ENCODE data around the gene MYO16.

MYO16 gene

DNA sequence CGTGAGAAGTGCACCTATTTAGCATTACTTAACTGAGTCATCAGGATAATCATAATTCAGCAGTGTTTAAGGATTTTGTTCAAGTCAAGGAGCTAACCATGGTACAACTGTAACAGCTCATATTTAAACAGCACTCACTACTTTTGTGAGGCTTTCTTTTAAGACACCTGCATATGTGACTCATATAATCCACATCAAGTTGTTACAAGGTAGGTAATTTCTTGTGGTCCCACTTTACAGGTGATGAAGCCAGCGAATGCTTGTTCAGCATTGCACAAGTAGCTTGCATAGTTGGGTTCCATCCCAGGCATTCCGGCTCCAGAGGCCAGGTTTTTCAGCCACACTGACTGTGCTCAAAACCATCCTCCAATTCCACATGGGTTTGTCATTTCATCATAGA is 569.2 kb downstream of the MYO16 start:
- TF ChIP-seq, protein P1, sequence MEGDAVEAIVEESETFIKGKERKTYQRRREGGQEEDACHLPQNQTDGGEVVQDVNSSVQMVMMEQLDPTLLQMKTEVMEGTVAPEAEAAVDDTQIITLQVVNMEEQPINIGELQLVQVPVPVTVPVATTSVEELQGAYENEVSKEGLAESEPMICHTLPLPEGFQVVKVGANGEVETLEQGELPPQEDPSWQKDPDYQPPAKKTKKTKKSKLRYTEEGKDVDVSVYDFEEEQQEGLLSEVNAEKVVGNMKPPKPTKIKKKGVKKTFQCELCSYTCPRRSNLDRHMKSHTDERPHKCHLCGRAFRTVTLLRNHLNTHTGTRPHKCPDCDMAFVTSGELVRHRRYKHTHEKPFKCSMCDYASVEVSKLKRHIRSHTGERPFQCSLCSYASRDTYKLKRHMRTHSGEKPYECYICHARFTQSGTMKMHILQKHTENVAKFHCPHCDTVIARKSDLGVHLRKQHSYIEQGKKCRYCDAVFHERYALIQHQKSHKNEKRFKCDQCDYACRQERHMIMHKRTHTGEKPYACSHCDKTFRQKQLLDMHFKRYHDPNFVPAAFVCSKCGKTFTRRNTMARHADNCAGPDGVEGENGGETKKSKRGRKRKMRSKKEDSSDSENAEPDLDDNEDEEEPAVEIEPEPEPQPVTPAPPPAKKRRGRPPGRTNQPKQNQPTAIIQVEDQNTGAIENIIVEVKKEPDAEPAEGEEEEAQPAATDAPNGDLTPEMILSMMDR (conservative IDR thresholded peaks at IDR 0.05; ENCODE audit: low read depth, low read length), result no peak
- no peak for DNase-seq (ENCODE audit: low read depth)
- H3K4me3 ChIP-seq (ENCODE audit: low read length), result no peak overlapping the region

DNA sequence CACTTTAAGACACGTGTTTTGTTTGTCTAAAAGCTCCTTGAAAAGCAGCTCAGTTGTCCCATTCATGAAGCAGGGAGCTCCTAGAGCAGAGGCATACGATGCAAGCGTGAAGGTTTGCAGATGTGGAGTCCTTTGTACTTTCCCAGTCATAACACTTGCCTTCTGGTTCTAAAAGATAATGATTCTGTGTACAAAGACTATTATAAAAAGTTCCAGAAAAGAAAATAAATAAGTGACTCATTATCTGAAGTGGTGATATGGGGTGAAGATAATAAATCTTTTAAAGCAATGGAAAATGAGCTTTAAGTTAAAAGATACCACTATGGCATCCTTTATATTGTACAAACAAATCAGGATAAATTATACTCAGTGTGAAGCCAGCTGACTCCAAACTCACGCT is 569.9 kb downstream of the MYO16 start:
- TF ChIP-seq, protein P1 (conservative IDR thresholded peaks at IDR 0.05; ENCODE audit: low read depth, low read length), result no peak
- no peak for DNase-seq (ENCODE audit: low read depth)
- H3K4me3 ChIP-seq (ENCODE audit: low read length), result no peak overlapping the region

DNA sequence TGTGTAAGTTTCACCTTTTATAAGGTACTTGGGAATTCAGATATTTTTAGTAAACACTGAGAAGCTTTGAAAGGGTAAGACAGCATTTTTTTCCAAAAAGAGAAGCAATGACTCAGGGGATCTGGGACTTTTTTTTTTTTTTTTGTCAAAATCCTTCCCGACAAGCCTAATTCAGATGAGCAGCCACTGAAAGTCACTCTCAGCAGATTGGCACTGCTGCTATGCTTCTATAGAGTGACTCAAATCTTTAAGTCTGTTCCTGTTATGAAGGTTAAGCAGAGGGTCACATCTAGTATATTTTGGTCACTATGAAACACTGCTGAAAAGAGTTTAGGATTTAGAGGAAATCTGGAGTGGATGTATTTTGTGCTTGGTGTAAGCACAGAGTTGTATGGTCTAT is 571.1 kb downstream of the MYO16 start:
- no peak for DNase-seq (ENCODE audit: low read depth)
- TF ChIP-seq, protein P1 (conservative IDR thresholded peaks at IDR 0.05; ENCODE audit: low read depth, low read length), result no peak
- H3K4me3 ChIP-seq (ENCODE audit: low read length), result no peak overlapping the region

DNA sequence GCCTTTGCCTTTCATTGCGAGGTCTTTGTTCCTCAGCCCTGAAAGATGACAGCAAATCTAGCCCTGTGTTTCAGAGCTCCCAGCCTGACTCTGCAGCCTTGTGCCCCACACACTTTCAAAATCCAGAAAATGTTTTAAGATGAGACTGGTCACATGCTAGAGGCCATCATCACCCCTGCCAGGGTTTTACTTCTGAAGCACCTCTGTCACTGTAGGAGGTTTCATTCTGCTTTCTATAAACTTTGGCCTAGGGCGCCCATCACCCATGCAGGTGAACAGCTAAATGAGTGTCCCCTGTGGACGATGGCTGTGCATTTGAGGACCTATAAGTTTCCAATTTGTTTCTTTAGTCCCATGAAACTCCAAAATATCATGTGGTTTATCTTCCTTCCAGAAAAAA is 574.2 kb downstream of the MYO16 start:
- no peak for DNase-seq (ENCODE audit: low read depth)
- TF ChIP-seq, protein P1 (conservative IDR thresholded peaks at IDR 0.05; ENCODE audit: low read depth, low read length), result no peak
- H3K4me3 ChIP-seq (ENCODE audit: low read length), result no peak overlapping the region

DNA sequence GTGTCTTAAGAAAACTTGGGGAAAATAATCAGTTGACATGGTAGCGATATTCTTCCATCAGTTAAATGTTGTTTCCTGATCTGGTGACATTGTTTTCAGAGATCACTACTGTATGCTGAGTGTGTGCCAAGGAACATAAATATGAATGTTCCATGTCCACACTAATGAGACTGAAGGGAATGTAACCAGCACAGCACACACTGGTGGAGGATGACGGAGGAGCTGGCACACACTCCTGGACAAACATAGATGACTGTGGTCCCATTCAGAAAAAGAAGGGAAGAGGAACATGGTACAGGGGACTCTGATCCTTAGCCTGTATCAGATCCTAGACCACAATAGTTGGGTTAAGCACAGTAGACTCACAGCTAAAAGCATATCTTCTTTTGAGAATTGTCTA is 574.8 kb downstream of the MYO16 start:
- no peak for DNase-seq (ENCODE audit: low read depth)
- H3K4me3 ChIP-seq (ENCODE audit: low read length), result no peak overlapping the region
- TF ChIP-seq, protein P1 (conservative IDR thresholded peaks at IDR 0.05; ENCODE audit: low read depth, low read length), result no peak

DNA sequence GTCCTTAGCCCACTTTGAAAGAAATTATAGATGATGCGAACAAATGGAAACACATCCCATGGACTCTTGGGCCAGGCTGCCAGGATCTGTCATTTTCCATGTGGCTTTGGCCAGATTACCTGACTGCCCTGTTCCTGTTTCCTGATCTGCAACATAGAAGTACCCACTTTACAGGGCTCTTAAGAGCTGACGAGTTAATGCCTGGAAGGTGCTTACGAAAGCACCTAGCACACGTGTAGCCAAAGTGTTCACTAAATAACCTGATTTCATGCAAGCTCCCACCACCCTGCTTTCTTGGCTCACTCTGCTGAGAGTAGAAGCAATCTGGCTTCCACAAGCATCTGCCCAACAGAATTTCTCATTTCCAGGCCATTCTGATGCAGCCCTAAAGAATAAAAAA is 575.2 kb downstream of the MYO16 start:
- TF ChIP-seq, protein P1 (conservative IDR thresholded peaks at IDR 0.05; ENCODE audit: low read depth, low read length), result no peak
- DNase-seq (ENCODE audit: low read depth), result no peak

DNA sequence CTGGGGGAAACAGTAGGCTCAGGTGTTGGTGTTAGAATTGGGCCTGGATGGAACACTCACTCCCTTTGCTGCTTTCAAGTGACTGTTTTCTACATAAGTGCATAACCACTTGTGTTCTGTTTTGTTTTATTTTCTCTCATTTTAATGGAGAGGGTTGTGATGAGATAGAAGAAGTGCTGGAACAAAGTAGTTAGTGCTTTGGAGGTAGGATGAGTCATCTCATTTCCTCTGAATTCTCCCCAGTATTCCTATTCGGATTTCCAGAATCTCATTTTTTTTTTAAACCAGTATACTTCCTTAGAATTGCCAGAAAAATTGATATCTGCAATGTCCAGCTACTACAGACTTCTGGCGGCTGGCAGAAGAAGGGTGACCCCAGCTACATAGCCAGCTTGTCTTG is 575.9 kb downstream of the MYO16 start:
- H3K4me3 ChIP-seq (ENCODE audit: low read length), result no peak overlapping the region
- no peak for DNase-seq (ENCODE audit: low read depth)
- TF ChIP-seq, protein P1 (conservative IDR thresholded peaks at IDR 0.05; ENCODE audit: low read depth, low read length), result no peak

More for the DNA sequence above, 575.2 kb downstream of the MYO16 start:
- H3K4me3 ChIP-seq (ENCODE audit: low read length), result no peak overlapping the region
